ENCODE data around the gene DLG2.

Gene DLG2

GRCh38 chr11:83978942-83979341 lies 1648.2 kb downstream of the DLG2 start:
- Mint-ChIP-seq H3K4me1 (peaks cover 3% of the 10 kb centered on the region), H3K36me3 (ENCODE audit: low read depth) (no peaks in the 10 kb centered on the region), H3K4me3 (no peak overlapping the region), H3K27ac (no peak overlapping the region), H3K9me3 (no peaks in the 10 kb centered on the region), H3K27me3 (ENCODE audit: low read depth, poor library complexity) (no peaks in the 10 kb centered on the region)
- no peak for DNase-seq
- TF ChIP-seq CTCF (IDR thresholded peaks at IDR 0.05) = no peak

- H3K4me3 Mint-ChIP-seq = no peak overlapping the region
- no peak for TF ChIP-seq CTCF (IDR thresholded peaks at IDR 0.05)
- no peak overlapping the region for H3K27ac Mint-ChIP-seq
- H3K9me3 Mint-ChIP-seq = no peaks in the 10 kb centered on the region
- H3K36me3 Mint-ChIP-seq (ENCODE audit: low read depth) = no peaks in the 10 kb centered on the region
- H3K27me3 Mint-ChIP-seq (ENCODE audit: low read depth, poor library complexity) = no peaks in the 10 kb centered on the region
- H3K4me1 Mint-ChIP-seq = no peaks in the 10 kb centered on the region
- DNase-seq = no peak
Observed at GRCh38 chr11:83976086-83976485, 1651.1 kb downstream of the DLG2 start.

- Mint-ChIP-seq H3K4me3 (no peak overlapping the region), H3K9me3 (no peaks in the 10 kb centered on the region), H3K27ac (no peak overlapping the region), H3K4me1 (no peaks in the 10 kb centered on the region), H3K36me3 (ENCODE audit: low read depth) (no peaks in the 10 kb centered on the region), H3K27me3 (ENCODE audit: low read depth, poor library complexity) (no peaks in the 10 kb centered on the region)
- DNase-seq = no peak
- no peak for TF ChIP-seq CTCF (IDR thresholded peaks at IDR 0.05)
Observed at GRCh38 chr11:83972536-83972935, 1654.6 kb downstream of the DLG2 start.

GRCh38 chr11:83971063-83971462 lies 1656.1 kb downstream of the DLG2 start:
- no peaks in the 10 kb centered on the region for H3K36me3 Mint-ChIP-seq (ENCODE audit: low read depth)
- no peaks in the 10 kb centered on the region for H3K27me3 Mint-ChIP-seq (ENCODE audit: low read depth, poor library complexity)
- no peak overlapping the region for H3K4me3 Mint-ChIP-seq
- no peak for DNase-seq
- no peak overlapping the region for H3K27ac Mint-ChIP-seq
- no peak for TF ChIP-seq CTCF (IDR thresholded peaks at IDR 0.05)
- H3K4me1 Mint-ChIP-seq = no peaks in the 10 kb centered on the region
- H3K9me3 Mint-ChIP-seq = no peaks in the 10 kb centered on the region

GRCh38 chr11:83970061-83970671 lies 1657.0 kb downstream of the DLG2 start:
- Mint-ChIP-seq H3K27ac (no peak overlapping the region), H3K4me1 (no peaks in the 10 kb centered on the region), H3K9me3 (no peaks in the 10 kb centered on the region), H3K27me3 (ENCODE audit: low read depth, poor library complexity) (no peaks in the 10 kb centered on the region), H3K36me3 (ENCODE audit: low read depth) (no peaks in the 10 kb centered on the region), H3K4me3 (no peak overlapping the region)
- TF ChIP-seq CTCF (IDR thresholded peaks at IDR 0.05) = no peak
- DNase-seq = no peak

All from nephron progenitor cell (in vitro differentiated cells).